ENCODE results near the gene ARID1B.

The ARID1B gene

GRCh38 chr6:156852147-156852857 is 75.1 kb downstream of the ARID1B start:
- DNase-seq, result no peak
- no peak for ATAC-seq

- DNase-seq (no peak), ATAC-seq (no peak)
Observed at GRCh38 chr6:156852858-156853216, 75.7 kb downstream of the ARID1B start.

GRCh38 chr6:156853733-156854132 is 76.6 kb downstream of the ARID1B start:
- DNase-seq, result no peak
- no peak for ATAC-seq

- no peak for ATAC-seq
Observed at GRCh38 chr6:156854466-156855161, 77.4 kb downstream of the ARID1B start.

GRCh38 chr6:156857573-156857972 is 80.4 kb downstream of the ARID1B start:
- ATAC-seq, result peak; percentile 98
- DNase-seq, result no peak

More at GRCh38 chr6:156854466-156855161, 77.4 kb downstream of the ARID1B start:
- no peak for DNase-seq

GRCh38 chr6:156859686-156860085 is 82.5 kb downstream of the ARID1B start:
- no peak for DNase-seq
- no peak for ATAC-seq

GRCh38 chr6:156862711-156863110 is 85.5 kb downstream of the ARID1B start:
- ATAC-seq (peak; percentile 62), DNase-seq (peak; percentile 23)

- ATAC-seq (no peak), DNase-seq (no peak)
Observed at GRCh38 chr6:156863504-156863903, 86.3 kb downstream of the ARID1B start.

- DNase-seq (no peak), ATAC-seq (no peak)
Observed at GRCh38 chr6:156864557-156864956, 87.4 kb downstream of the ARID1B start.

GRCh38 chr6:156865019-156865629 is 87.9 kb downstream of the ARID1B start:
- DNase-seq (no peak), ATAC-seq (no peak)

GRCh38 chr6:156866220-156867015 is 89.2 kb downstream of the ARID1B start:
- DNase-seq (no peak), ATAC-seq (peak; percentile 69)

GRCh38 chr6:156867121-156867520 is 89.9 kb downstream of the ARID1B start:
- ATAC-seq (no peak), DNase-seq (no peak)

GRCh38 chr6:156868385-156868784 is 91.2 kb downstream of the ARID1B start:
- ATAC-seq (no peak), DNase-seq (no peak)

GRCh38 chr6:156869980-156870398 is 92.8 kb downstream of the ARID1B start:
- ATAC-seq (no peak), DNase-seq (no peak)

- ATAC-seq (no peak), DNase-seq (no peak)
Observed at GRCh38 chr6:156870924-156871539, 93.9 kb downstream of the ARID1B start.

- no peak for DNase-seq
- no peak for ATAC-seq
Observed at GRCh38 chr6:156872903-156873302, 95.7 kb downstream of the ARID1B start.

- no peak for DNase-seq
- ATAC-seq, result no peak
Observed at GRCh38 chr6:156873654-156874380, 96.6 kb downstream of the ARID1B start.

- DNase-seq, result no peak
- ATAC-seq, result no peak
Observed at GRCh38 chr6:156875062-156875461, 97.9 kb downstream of the ARID1B start.

GRCh38 chr6:156876302-156876701 is 99.1 kb downstream of the ARID1B start:
- ATAC-seq (no peak), DNase-seq (no peak)

GRCh38 chr6:156877126-156877863 is 100.1 kb downstream of the ARID1B start:
- ATAC-seq, result no peak
- no peak for DNase-seq

- ATAC-seq (no peak), DNase-seq (no peak)
Observed at GRCh38 chr6:156878681-156879080, 101.5 kb downstream of the ARID1B start.
